Measurements from ENCODE around the gene TMEM174.

GRCh38 chr5:73221726-73222125 is 48.7 kb downstream of the TMEM174 start:
- TF ChIP-seq, protein P1, sequence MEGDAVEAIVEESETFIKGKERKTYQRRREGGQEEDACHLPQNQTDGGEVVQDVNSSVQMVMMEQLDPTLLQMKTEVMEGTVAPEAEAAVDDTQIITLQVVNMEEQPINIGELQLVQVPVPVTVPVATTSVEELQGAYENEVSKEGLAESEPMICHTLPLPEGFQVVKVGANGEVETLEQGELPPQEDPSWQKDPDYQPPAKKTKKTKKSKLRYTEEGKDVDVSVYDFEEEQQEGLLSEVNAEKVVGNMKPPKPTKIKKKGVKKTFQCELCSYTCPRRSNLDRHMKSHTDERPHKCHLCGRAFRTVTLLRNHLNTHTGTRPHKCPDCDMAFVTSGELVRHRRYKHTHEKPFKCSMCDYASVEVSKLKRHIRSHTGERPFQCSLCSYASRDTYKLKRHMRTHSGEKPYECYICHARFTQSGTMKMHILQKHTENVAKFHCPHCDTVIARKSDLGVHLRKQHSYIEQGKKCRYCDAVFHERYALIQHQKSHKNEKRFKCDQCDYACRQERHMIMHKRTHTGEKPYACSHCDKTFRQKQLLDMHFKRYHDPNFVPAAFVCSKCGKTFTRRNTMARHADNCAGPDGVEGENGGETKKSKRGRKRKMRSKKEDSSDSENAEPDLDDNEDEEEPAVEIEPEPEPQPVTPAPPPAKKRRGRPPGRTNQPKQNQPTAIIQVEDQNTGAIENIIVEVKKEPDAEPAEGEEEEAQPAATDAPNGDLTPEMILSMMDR (IDR thresholded peaks at IDR 0.05; ENCODE audit: low read depth, low read length): no peak
- TF ChIP-seq EZH2phosphoT487 (IDR thresholded peaks at IDR 0.05; ENCODE audit: low read depth): no peak
